HEK293 (cell line): ENCODE data around the gene LRP1-AS.

ENCODE experiments used
- CTCF ChIA-PET: fragments of 350-600 bp; formaldehyde crosslinking; extraction: SDS; loops from one replicate; lab custom pipeline; 2021; ENCODE audit warnings: antibody characterized with exemption; lab: Yijun Ruan, JAX
- POLR2A ChIA-PET: fragments of 300-600 bp; formaldehyde crosslinking; extraction: SDS; loops from one replicate; lab custom pipeline; 2020; ENCODE audit warnings: antibody characterized with exemption, inconsistent platforms; lab: Yijun Ruan, JAX
- H3K27ac ChIP-seq: fragments of 200-500 bp; sonication (Bioruptor generic); 2 replicates; pipeline ENCODE4 v1.5.1; 2014; ENCODE audit warnings: low read depth, low read length, control low read depth, inconsistent platforms; ENCODE audit errors: extremely low read depth
- H3K36me3 ChIP-seq, 2 experiments: fragments of 200-500 bp in 1 of 2; sonication (Bioruptor generic) in 1 of 2; 1 replicate in 1 of 2; 2 replicates in 1 of 2; pipeline ENCODE4 v1.5.1; 2014 to 2017; ENCODE audit warnings: inconsistent platforms in 2 of 2, low read length in 2 of 2; ENCODE audit not compliant: control insufficient read depth in 2 of 2, insufficient read depth in 1 of 2
- H3K4me1 ChIP-seq: fragments of 200-500 bp; sonication (Bioruptor generic); 2 replicates; pipeline ENCODE4 v1.5.1; 2014; ENCODE audit warnings: mild to moderate bottlenecking, low read length, inconsistent platforms; ENCODE audit not compliant: control insufficient read depth, insufficient read depth
- H3K4me3 ChIP-seq: 2 replicates; pipeline ENCODE4 v1.5.1; 2011; ENCODE audit warnings: low read depth, mild to moderate bottlenecking, control low read depth, low read length, moderate library complexity
- H3K9me3 ChIP-seq: fragments of 200-500 bp; sonication (Bioruptor generic); 2 replicates; pipeline ENCODE4 v1.5.1; 2014; ENCODE audit warnings: low read depth, low read length, inconsistent platforms; ENCODE audit not compliant: control insufficient read depth, insufficient read depth
- EGR2 ChIP-seq: fragments of 450-650 bp; formaldehyde crosslinking; IDR thresholded peaks from 2 replicates; pipeline ENCODE4 v1.5.1; 2016; ENCODE audit warnings: low read depth, missing biosample characterization, missing genetic modification characterization
- GLIS2 ChIP-seq: fragments of 450-650 bp; formaldehyde crosslinking; IDR thresholded peaks from 2 replicates; pipeline ENCODE4 v1.5.1; 2016; ENCODE audit warnings: missing biosample characterization, missing genetic modification characterization
- IKZF3 ChIP-seq: fragments of 450-650 bp; IDR thresholded peaks from 2 replicates; pipeline ENCODE4 v1.5.0; 2018; ENCODE audit warnings: missing biosample characterization, mild to moderate bottlenecking, missing genetic modification characterization, moderate library complexity
- INSM2 ChIP-seq: fragments of 450-650 bp; formaldehyde crosslinking; IDR thresholded peaks from 2 replicates; pipeline ENCODE4 v1.5.1; 2016; ENCODE audit warnings: missing biosample characterization, missing genetic modification characterization
- KLF8 ChIP-seq: fragments of 450-650 bp; formaldehyde crosslinking; IDR thresholded peaks from 2 replicates; pipeline ENCODE4 v1.5.1; 2016; ENCODE audit warnings: missing biosample characterization, missing genetic modification characterization
- PRDM1 ChIP-seq: fragments of 450-650 bp; formaldehyde crosslinking; IDR thresholded peaks from 2 replicates; pipeline ENCODE4; 2016; ENCODE audit warnings: missing biosample characterization, missing genetic modification characterization
- SP7 ChIP-seq: fragments of 450-650 bp; formaldehyde crosslinking; IDR thresholded peaks from 2 replicates; pipeline ENCODE4 v1.5.1; 2016; ENCODE audit warnings: missing biosample characterization, missing genetic modification characterization
- ZFHX2 ChIP-seq: fragments of 450-650 bp; formaldehyde crosslinking; conservative IDR thresholded peaks from 2 replicates; pipeline ENCODE4 v1.5.1; 2016; ENCODE audit warnings: missing biosample characterization, missing genetic modification characterization
- ZIC2 ChIP-seq: fragments of 450-650 bp; formaldehyde crosslinking; IDR thresholded peaks from 2 replicates; pipeline ENCODE4 v1.5.1; 2016; ENCODE audit warnings: missing biosample characterization, missing genetic modification characterization
- ZNF184 ChIP-seq: fragments of 450-650 bp; IDR thresholded peaks from 2 replicates; pipeline ENCODE4 v1.5.1; 2018; ENCODE audit warnings: missing biosample characterization, mild to moderate bottlenecking, missing genetic modification characterization
- ZNF211 ChIP-seq: fragments of 450-650 bp; formaldehyde crosslinking; IDR thresholded peaks from 2 replicates; pipeline ENCODE4 v1.5.1; 2016; ENCODE audit warnings: low read depth, missing biosample characterization, missing genetic modification characterization
- ZNF239 ChIP-seq: fragments of 450-650 bp; formaldehyde crosslinking; IDR thresholded peaks from 2 replicates; pipeline ENCODE4 v1.5.1; 2016; ENCODE audit warnings: missing biosample characterization, missing genetic modification characterization
- ZNF366 ChIP-seq: fragments of 450-650 bp; formaldehyde crosslinking; conservative IDR thresholded peaks from 2 replicates; pipeline ENCODE4 v1.5.1; 2016; ENCODE audit warnings: missing biosample characterization, missing genetic modification characterization
- ZNF488 ChIP-seq: fragments of 450-650 bp; formaldehyde crosslinking; IDR thresholded peaks from 2 replicates; pipeline ENCODE4 v1.5.1; 2016; ENCODE audit warnings: missing biosample characterization, missing genetic modification characterization
- ZNF549 ChIP-seq: fragments of 450-650 bp; IDR thresholded peaks from 2 replicates; pipeline ENCODE4 v1.5.1; 2018; ENCODE audit warnings: missing biosample characterization, missing genetic modification characterization, mild to moderate bottlenecking, inconsistent platforms, moderate library complexity
- ZNF768 ChIP-seq: fragments of 450-650 bp; formaldehyde crosslinking; IDR thresholded peaks from 2 replicates; pipeline ENCODE4 v1.5.1; 2018; ENCODE audit warnings: missing biosample characterization, mild to moderate bottlenecking, missing genetic modification characterization
- ZNF791 ChIP-seq: fragments of 450-650 bp; formaldehyde crosslinking; IDR thresholded peaks from 2 replicates; pipeline ENCODE4 v1.5.1; 2016; ENCODE audit warnings: missing biosample characterization, missing genetic modification characterization
- TF ChIP-seq, protein P1 (sequence below): fragments of 450-650 bp; formaldehyde crosslinking; conservative IDR thresholded peaks from 2 replicates; pipeline ENCODE4 v1.5.1; 2016; ENCODE audit warnings: low read depth, missing biosample characterization, missing genetic modification characterization
- TF ChIP-seq, protein P2 (sequence below): fragments of 450-650 bp; formaldehyde crosslinking; IDR thresholded peaks from 2 replicates; pipeline ENCODE4 v1.5.1; 2017; ENCODE audit warnings: missing biosample characterization, mild to moderate bottlenecking, missing genetic modification characterization, moderate library complexity

LRP1-AS gene

GRCh38 chr12:57129889-57130288 lies 17.5 kb downstream of the LRP1-AS start (continued):
- TF ChIP-seq, protein P1, sequence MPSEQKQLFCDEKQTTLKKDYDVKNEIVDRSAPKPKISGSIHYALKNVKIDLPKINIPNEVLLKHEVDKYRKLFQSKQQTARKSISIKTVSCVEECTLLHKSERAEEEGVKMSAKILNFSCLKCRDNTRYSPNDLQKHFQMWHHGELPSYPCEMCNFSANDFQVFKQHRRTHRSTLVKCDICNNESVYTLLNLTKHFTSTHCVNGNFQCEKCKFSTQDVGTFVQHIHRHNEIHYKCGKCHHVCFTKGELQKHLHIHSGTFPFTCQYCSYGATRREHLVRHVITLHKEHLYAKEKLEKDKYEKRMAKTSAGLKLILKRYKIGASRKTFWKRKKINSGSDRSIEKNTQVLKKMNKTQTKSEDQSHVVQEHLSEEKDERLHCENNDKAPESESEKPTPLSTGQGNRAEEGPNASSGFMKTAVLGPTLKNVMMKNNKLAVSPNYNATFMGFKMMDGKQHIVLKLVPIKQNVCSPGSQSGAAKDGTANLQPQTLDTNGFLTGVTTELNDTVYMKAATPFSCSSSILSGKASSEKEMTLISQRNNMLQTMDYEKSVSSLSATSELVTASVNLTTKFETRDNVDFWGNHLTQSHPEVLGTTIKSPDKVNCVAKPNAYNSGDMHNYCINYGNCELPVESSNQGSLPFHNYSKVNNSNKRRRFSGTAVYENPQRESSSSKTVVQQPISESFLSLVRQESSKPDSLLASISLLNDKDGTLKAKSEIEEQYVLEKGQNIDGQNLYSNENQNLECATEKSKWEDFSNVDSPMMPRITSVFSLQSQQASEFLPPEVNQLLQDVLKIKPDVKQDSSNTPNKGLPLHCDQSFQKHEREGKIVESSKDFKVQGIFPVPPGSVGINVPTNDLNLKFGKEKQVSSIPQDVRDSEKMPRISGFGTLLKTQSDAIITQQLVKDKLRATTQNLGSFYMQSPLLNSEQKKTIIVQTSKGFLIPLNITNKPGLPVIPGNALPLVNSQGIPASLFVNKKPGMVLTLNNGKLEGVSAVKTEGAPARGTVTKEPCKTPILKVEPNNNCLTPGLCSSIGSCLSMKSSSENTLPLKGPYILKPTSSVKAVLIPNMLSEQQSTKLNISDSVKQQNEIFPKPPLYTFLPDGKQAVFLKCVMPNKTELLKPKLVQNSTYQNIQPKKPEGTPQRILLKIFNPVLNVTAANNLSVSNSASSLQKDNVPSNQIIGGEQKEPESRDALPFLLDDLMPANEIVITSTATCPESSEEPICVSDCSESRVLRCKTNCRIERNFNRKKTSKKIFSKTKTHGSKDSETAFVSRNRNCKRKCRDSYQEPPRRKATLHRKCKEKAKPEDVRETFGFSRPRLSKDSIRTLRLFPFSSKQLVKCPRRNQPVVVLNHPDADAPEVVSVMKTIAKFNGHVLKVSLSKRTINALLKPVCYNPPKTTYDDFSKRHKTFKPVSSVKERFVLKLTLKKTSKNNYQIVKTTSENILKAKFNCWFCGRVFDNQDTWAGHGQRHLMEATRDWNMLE = no peak
- TF ChIP-seq PRDM1 (tag by site-specific recombination) = no peak
- TF ChIP-seq ZNF239 (tag by site-specific recombination) = no peak
- TF ChIP-seq ZNF366 (tag by site-specific recombination) = peak; percentile 50; the same call in 1 of the 2 replicates
- no peak for TF ChIP-seq ZNF211 (tag by site-specific recombination)
- TF ChIP-seq, all 188 proteins: peak for 3

DNA sequence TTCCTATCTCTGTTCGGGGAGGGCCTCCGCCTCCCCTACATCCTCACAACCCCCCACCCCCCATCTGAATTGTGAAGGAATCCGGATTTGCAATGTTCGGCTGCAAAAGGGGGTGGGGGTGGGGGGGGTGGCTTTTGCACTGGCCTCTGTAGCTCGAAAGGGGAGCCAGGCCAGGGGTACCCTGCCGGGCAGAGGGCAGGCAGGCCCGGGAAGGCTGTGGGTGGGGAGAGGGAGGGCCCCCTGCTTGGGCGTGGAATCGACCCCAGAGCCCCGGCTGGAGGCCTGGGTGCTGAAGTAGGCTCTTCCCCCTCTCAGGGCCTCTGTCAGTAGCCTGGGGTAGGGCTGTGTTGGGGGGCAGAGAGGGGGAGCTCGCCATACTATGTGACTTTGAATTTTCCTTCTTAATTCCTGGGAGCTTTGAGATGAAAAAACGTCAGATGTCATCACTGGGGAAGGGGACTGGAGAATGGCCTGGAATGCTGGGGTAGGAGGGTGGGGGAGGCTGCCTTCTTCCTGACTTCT lies 18.0 kb downstream of the LRP1-AS start:
- Histone ChIP-seq H3K4me3 (no peak overlapping the region; the same call in 1 of the 2 replicates), H3K27ac (no peak overlapping the region), H3K4me1 (peaks cover 10% of the 10 kb centered on the region), H3K9me3 (no peaks in the 10 kb centered on the region), H3K36me3 (no peaks in the 10 kb centered on the region)
- peak; percentile 32; the same call in 1 of the 2 replicates for TF ChIP-seq EGR2 (tag by site-specific recombination)
- TF ChIP-seq ZFHX2 (tag by site-specific recombination) = peak; percentile 47; the same call in 1 of the 2 replicates
- TF ChIP-seq INSM2 (tag by site-specific recombination) = no peak
- no peak for TF ChIP-seq ZNF791 (tag by site-specific recombination)
- TF ChIP-seq KLF8 = no peak
- no peak for TF ChIP-seq ZNF488 (tag by site-specific recombination)
- no peak for TF ChIP-seq ZNF184 (tag by site-specific recombination)
- TF ChIP-seq ZIC2 = no peak; the same call in 1 of the 2 replicates
- no peak for TF ChIP-seq ZNF549
- peak; percentile 24; the same call in 1 of the 2 replicates for TF ChIP-seq GLIS2 (tag by site-specific recombination)
- no peak for TF ChIP-seq ZNF768 (tag by site-specific recombination)
- TF ChIP-seq SP7 (tag by site-specific recombination) = no peak
- TF ChIP-seq IKZF3 (tag by site-specific recombination) = 0 out of 2 replicates have a peak, but pooled peaks have one; percentile 6
- TF ChIP-seq, protein P2, sequence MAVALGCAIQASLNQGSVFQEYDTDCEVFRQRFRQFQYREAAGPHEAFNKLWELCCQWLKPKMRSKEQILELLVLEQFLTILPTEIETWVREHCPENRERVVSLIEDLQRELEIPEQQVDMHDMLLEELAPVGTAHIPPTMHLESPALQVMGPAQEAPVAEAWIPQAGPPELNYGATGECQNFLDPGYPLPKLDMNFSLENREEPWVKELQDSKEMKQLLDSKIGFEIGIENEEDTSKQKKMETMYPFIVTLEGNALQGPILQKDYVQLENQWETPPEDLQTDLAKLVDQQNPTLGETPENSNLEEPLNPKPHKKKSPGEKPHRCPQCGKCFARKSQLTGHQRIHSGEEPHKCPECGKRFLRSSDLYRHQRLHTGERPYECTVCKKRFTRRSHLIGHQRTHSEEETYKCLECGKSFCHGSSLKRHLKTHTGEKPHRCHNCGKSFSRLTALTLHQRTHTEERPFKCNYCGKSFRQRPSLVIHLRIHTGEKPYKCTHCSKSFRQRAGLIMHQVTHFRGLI (tag by site-specific recombination) = no peak
- ChIA-PET CTCF (interaction anchor here (0.5 to 3.7 kb wide), 8 partner anchors 17 to 379 kb away, joined by 3 to 25 read pairs (median 4); no protein-coding TSS in a partner anchor), POLR2A (no interaction called here)
